Measurements from ENCODE around the gene SSX2IP. TPM values are rescaled to one million over a fixed set of nuclear protein-coding genes. Genes with fewer than 3 reads are reported as not detected.

SSX2IP gene
- total and polyA plus RNA-seq, 2 donors (not counting 1 experiment from before 2014, with no cell fraction given), result 13.8 to 41.5 TPM

DNA sequence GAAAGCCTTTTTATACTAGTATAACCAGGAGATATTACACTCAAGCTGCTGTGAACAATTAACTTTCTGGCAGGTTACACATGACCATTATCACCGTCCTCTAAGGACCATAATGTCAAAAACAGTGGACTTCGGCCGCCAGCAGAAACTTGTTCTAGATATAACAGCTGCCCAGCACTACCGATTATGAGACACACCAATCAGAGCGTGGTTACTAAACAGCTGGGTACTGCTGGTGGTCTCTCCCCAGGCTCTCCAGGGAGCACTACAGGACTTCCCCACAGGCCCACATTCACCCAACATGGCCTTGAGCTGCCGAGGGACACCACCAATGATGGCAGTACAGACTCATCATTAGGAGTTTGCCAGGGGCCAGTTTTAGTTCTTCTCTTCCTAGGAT, 58.1 kb downstream of the SSX2IP start:
- H3K27me3 ChIP-seq (ENCODE audit: control insufficient read depth, insufficient read depth, low read length), result no peaks in the 10 kb centered on the region
- no peak overlapping the region for H3K27ac ChIP-seq (ENCODE audit: insufficient read depth, low read length)
- no peak overlapping the region for H2AFZ ChIP-seq (ENCODE audit: low read length)
- peaks cover 8% of the 10 kb centered on the region for H3K4me1 ChIP-seq (ENCODE audit: control insufficient read depth, extremely low read depth, insufficient read depth, low read length)
- no peak overlapping the region for H3K9ac ChIP-seq (ENCODE audit: insufficient read depth, low read length)
- no peaks in the 10 kb centered on the region for H3K9me3 ChIP-seq (ENCODE audit: control insufficient read depth, insufficient read depth, low read depth, low read length)
- H3K36me3 ChIP-seq (ENCODE audit: control insufficient read depth, insufficient read depth, low read length), result no peaks in the 10 kb centered on the region
- no peak for TF ChIP-seq EZH2 (IDR thresholded peaks at IDR 0.05; ENCODE audit: low read length, missing control alignments)
- no peak for DNase-seq (ENCODE audit: low read depth in 2 of 2)
- no peak overlapping the region for H3K4me2 ChIP-seq (ENCODE audit: extremely low read depth, insufficient read depth, low read length)
- no peaks in the 10 kb centered on the region for H3K79me2 ChIP-seq (ENCODE audit: control insufficient read depth, insufficient read depth, low read length)
- no peak overlapping the region for H3K4me3 ChIP-seq (replicated peaks in 1 of 4; ENCODE audit: control extremely low read depth in 1 of 4, insufficient read depth in 1 of 4, low read depth in 3 of 4, low read length in 4 of 4)
- no peaks in the 10 kb centered on the region for H4K20me1 ChIP-seq (ENCODE audit: control insufficient read depth, extremely low read depth, insufficient read depth, low read length)

DNA sequence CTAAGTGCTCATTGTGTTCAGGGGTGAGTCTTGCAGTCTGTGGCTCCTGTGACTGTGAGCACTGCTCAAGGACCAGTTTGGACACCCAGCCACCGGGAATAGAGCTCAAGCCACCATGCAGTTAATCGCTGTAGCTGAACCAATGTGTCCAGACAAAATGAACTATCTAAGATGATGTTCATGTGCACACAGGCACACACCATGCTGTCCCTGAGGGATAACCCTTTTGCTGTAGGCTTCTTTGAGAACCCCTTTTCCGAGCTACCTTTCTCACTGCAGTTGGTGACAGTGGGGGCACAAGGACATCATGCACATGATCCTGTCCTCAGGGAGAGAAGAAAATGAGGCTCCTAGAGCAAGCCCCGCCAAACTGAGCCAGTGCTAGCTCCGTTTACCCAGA, 65.4 kb downstream of the SSX2IP start:
- no peaks in the 10 kb centered on the region for H3K79me2 ChIP-seq (ENCODE audit: control insufficient read depth, insufficient read depth, low read length)
- DNase-seq (ENCODE audit: low read depth in 2 of 2), result no peak
- H3K36me3 ChIP-seq (ENCODE audit: control insufficient read depth, insufficient read depth, low read length), result no peaks in the 10 kb centered on the region
- TF ChIP-seq, protein P1, sequence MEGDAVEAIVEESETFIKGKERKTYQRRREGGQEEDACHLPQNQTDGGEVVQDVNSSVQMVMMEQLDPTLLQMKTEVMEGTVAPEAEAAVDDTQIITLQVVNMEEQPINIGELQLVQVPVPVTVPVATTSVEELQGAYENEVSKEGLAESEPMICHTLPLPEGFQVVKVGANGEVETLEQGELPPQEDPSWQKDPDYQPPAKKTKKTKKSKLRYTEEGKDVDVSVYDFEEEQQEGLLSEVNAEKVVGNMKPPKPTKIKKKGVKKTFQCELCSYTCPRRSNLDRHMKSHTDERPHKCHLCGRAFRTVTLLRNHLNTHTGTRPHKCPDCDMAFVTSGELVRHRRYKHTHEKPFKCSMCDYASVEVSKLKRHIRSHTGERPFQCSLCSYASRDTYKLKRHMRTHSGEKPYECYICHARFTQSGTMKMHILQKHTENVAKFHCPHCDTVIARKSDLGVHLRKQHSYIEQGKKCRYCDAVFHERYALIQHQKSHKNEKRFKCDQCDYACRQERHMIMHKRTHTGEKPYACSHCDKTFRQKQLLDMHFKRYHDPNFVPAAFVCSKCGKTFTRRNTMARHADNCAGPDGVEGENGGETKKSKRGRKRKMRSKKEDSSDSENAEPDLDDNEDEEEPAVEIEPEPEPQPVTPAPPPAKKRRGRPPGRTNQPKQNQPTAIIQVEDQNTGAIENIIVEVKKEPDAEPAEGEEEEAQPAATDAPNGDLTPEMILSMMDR (conservative IDR thresholded peaks at IDR 0.05 in 1 of 2, IDR thresholded peaks at IDR 0.05 in 1 of 2; ENCODE audit: low read depth in 1 of 2, low read length in 2 of 2), result no peak
- no peak for TF ChIP-seq EZH2 (IDR thresholded peaks at IDR 0.05; ENCODE audit: low read length, missing control alignments)
- no peak overlapping the region for H3K4me2 ChIP-seq (ENCODE audit: extremely low read depth, insufficient read depth, low read length)
- H3K27me3 ChIP-seq (ENCODE audit: control insufficient read depth, insufficient read depth, low read length), result no peaks in the 10 kb centered on the region
- H3K9me3 ChIP-seq (ENCODE audit: control insufficient read depth, insufficient read depth, low read depth, low read length), result no peaks in the 10 kb centered on the region
- no peak overlapping the region for H2AFZ ChIP-seq (ENCODE audit: low read length)
- no peaks in the 10 kb centered on the region for H3K4me1 ChIP-seq (ENCODE audit: control insufficient read depth, extremely low read depth, insufficient read depth, low read length)
- no peak overlapping the region for H3K27ac ChIP-seq (ENCODE audit: insufficient read depth, low read length)
- no peak overlapping the region for H3K9ac ChIP-seq (ENCODE audit: insufficient read depth, low read length)
- no peak overlapping the region for H3K4me3 ChIP-seq (replicated peaks in 1 of 4; ENCODE audit: control extremely low read depth in 1 of 4, insufficient read depth in 1 of 4, low read depth in 3 of 4, low read length in 4 of 4)
- H4K20me1 ChIP-seq (ENCODE audit: control insufficient read depth, extremely low read depth, insufficient read depth, low read length), result no peaks in the 10 kb centered on the region

DNA sequence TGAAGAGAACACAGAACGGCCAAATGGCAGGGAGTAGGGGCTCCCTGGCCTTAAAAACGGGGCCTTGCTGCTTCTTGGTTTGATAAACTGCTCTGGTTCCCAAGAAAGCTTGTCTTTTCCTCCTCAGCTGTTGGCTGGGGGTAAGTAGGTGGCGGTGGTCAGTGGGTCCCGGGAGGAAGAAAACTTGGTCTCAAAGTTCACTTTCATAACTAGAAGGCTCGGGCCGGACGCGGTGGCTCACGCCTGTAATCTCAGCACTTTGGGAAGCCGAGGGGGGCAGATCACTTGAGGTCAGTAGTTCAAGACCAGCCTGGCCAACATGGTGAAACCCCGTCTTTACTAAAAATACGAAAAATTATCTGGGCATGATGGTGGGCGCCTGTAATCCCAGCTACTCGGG, 68.7 kb downstream of the SSX2IP start:
- Histone ChIP-seq H3K9ac (ENCODE audit: insufficient read depth, low read length) (no peak overlapping the region), H3K9me3 (ENCODE audit: control insufficient read depth, insufficient read depth, low read depth, low read length) (no peaks in the 10 kb centered on the region), H3K4me1 (ENCODE audit: control insufficient read depth, extremely low read depth, insufficient read depth, low read length) (no peaks in the 10 kb centered on the region), H3K4me2 (ENCODE audit: extremely low read depth, insufficient read depth, low read length) (no peak overlapping the region), H2AFZ (ENCODE audit: low read length) (no peak overlapping the region), H4K20me1 (ENCODE audit: control insufficient read depth, extremely low read depth, insufficient read depth, low read length) (no peaks in the 10 kb centered on the region), H3K79me2 (ENCODE audit: control insufficient read depth, insufficient read depth, low read length) (no peaks in the 10 kb centered on the region), H3K36me3 (ENCODE audit: control insufficient read depth, insufficient read depth, low read length) (no peaks in the 10 kb centered on the region), H3K27me3 (ENCODE audit: control insufficient read depth, insufficient read depth, low read length) (no peaks in the 10 kb centered on the region), H3K4me3 (replicated peaks in 1 of 4; ENCODE audit: control extremely low read depth in 1 of 4, insufficient read depth in 1 of 4, low read depth in 3 of 4, low read length in 4 of 4) (no peak overlapping the region), H3K27ac (ENCODE audit: insufficient read depth, low read length) (no peak overlapping the region)
- no peak for DNase-seq (ENCODE audit: low read depth in 2 of 2)
- TF ChIP-seq EZH2 (IDR thresholded peaks at IDR 0.05; ENCODE audit: low read length, missing control alignments), result no peak
- TF ChIP-seq, protein P1 (conservative IDR thresholded peaks at IDR 0.05 in 1 of 2, IDR thresholded peaks at IDR 0.05 in 1 of 2; ENCODE audit: low read depth in 1 of 2, low read length in 2 of 2), result no peak

All from fibroblast of lung (primary cell).